ENCODE data around the gene STON1. TPM values are rescaled to one million over a fixed set of nuclear protein-coding genes. Genes with fewer than 3 reads are reported as not detected.

STON1 gene
- total and polyA plus RNA-seq, 2 of the 4 experiments (the other 2 are of a cell fraction) = 4.0 to 5.7 TPM

- intact Hi-C loops (cut with micrococcal nuclease) = no loop called here
- no TSS peak for BruUV-seq (replicated peaks)
Observed at GRCh38 chr2:48514348-48515003, 15.5 kb upstream of the STON1 start.

More at GRCh38 chr2:48514348-48515003, 15.5 kb upstream of the STON1 start:
- Histone ChIP-seq H4K8ac (ENCODE audit: low read depth in 2 of 2, low read length in 2 of 2) (no peak overlapping the region), H4K20me1 (ENCODE audit: insufficient read depth, low read length) (no peaks in the 10 kb centered on the region), H4K5ac (ENCODE audit: low read depth, low read length) (no peak overlapping the region), H3K4me1 (ENCODE audit: control insufficient read depth, insufficient read depth, low read length) (peaks cover 9% of the 10 kb centered on the region), H3K4me2 (ENCODE audit: low read depth, low read length) (no peak overlapping the region), H3K27me3 (ENCODE audit: control insufficient read depth, insufficient read depth, low read length) (no peaks in the 10 kb centered on the region), H3K79me1 (ENCODE audit: low read depth in 1 of 2, low read length in 2 of 2) (no peaks in the 10 kb centered on the region; a peak in 1 of 4 replicates), H3K9me3 (ENCODE audit: control insufficient read depth, insufficient read depth, low read length) (no peaks in the 10 kb centered on the region), H3K14ac (replicated peaks; ENCODE audit: low read depth, low read length) (no peak overlapping the region), H3K4ac (ENCODE audit: low read depth, low read length) (no peak overlapping the region), H4K91ac (ENCODE audit: insufficient read depth, low read depth, low read length) (no peak overlapping the region), H2BK15ac (ENCODE audit: low read depth, low read length) (no peak overlapping the region), H3K27ac (ENCODE audit: insufficient read depth, low read length) (no peak overlapping the region; the same call in 1 of the 2 replicates), H2AK9ac (replicated peaks; ENCODE audit: low read depth, low read length, poor library complexity) (no peak overlapping the region), H3K18ac (ENCODE audit: low read depth, low read length) (no peak overlapping the region), H2AFZ (replicated peaks; ENCODE audit: low read length, poor library complexity) (no peak overlapping the region), H3K23ac (ENCODE audit: low read depth, low read length) (no peak overlapping the region), H3K9ac (ENCODE audit: low read depth, low read length) (no peak overlapping the region), H2BK5ac (ENCODE audit: low read depth, low read length, poor library complexity, severe bottlenecking) (no peak overlapping the region), H2BK120ac (ENCODE audit: low read depth, low read length) (no peak overlapping the region), H2AK5ac (ENCODE audit: low read depth, low read length) (no peak overlapping the region), H3K9me1 (ENCODE audit: insufficient read depth, low read length) (peaks cover 2% of the 10 kb centered on the region; the same call in 1 of the 2 replicates), H3K56ac (ENCODE audit: extremely low read depth, insufficient read depth, low read length) (no peak overlapping the region), H3K4me3 (ENCODE audit: insufficient read depth, low read depth, low read length) (no peak overlapping the region), H3K36me3 (ENCODE audit: control insufficient read depth, insufficient read depth, low read length) (peaks cover 11% of the 10 kb centered on the region), H2BK20ac (ENCODE audit: low read depth, low read length) (no peak overlapping the region)
- no peak for TF ChIP-seq ELK1 (IDR thresholded peaks at IDR 0.05; ENCODE audit: borderline replicate concordance, low read depth, low read length)
- no peak for TF ChIP-seq CTCF (conservative IDR thresholded peaks at IDR 0.05; ENCODE audit: low read depth, low read length)
- TF ChIP-seq SMC3 (IDR thresholded peaks at IDR 0.05; ENCODE audit: low read depth, low read length) = no peak
- TF ChIP-seq MAZ (IDR thresholded peaks at IDR 0.05; ENCODE audit: borderline replicate concordance, low read depth, low read length) = no peak
- TF ChIP-seq RCOR1 (IDR thresholded peaks at IDR 0.05; ENCODE audit: insufficient replicate concordance, low read length) = no peak
- TF ChIP-seq BHLHE40 (IDR thresholded peaks at IDR 0.05; ENCODE audit: low read depth, low read length) = no peak
- no peak for TF ChIP-seq MAFK (IDR thresholded peaks at IDR 0.05; ENCODE audit: low read depth, low read length)
- 40% methylated on average over 2 of the region's 9 CpGs; no CpG with 5 or more reads in 1 of the 2 experiments for WGBS, 2 experiments (ENCODE audit: extremely low coverage in 2 of 2, insufficient read length in 1 of 2)
- CTCF ChIA-PET = interaction anchor here (0.6 to 1.1 kb wide), 3 partner anchors 11 to 33 kb away, joined by 3 to 6 read pairs (median 5); no protein-coding TSS in a partner anchor
- ATAC-seq (ENCODE audit: low read depth) (no peak), DNase-seq (peak; percentile 7)
- dilution Hi-C loops (cut with HindIII; ENCODE audit: low sequenced_read_pairs, unreplicated experiment) (no loop called here), in situ Hi-C loops (cut with MboI; ENCODE audit: low sequenced_read_pairs) (no loop called here)
- POLR2A ChIA-PET (ENCODE audit: unreplicated experiment) = no interaction called here
